HG03442 (cell line): ENCODE measurements around the gene TREX2.

Experiments used
- ATAC-seq: cut with Tn5 transposase; IDR thresholded peaks from one replicate; pipeline ENCODE4 v1.9.1; 2021; ENCODE audit warnings: mild to moderate bottlenecking, moderate library complexity; ENCODE audit not compliant: unreplicated experiment

TREX2 gene

DNA sequence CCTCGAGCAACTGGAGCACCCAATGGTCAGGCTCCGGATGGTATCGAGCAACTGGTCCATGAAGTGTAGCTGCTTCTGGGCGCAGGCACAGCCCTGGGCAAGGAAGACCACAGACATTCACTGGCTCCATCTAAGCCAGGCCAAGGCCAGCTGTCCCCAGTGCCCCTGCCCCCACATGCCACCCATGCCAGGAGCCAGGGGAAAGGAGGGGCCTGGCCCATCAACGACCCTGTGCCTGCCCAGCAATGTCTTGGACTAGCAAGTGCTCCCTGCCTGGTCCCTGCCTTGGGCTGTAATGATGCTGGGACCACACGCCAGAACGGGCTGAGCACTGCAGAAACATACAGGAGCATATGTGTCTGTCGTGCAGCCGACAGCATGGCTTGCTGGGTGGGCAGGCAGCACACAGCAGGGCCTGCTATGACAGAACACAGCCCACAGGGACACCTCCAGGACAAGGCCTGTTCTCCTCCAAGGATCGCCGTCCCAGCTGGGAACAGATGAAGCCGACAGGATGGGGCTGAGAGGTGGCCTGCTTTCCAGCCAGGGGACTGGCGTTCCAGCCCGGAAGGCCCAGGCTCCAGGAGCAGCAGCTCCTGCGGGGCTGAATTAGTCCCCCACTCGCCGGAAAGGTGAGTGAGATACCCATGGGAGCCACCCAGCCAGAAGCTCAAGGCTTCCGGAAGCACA lies 11.4 kb upstream of the TREX2 start:
- ATAC-seq: no peak

GRCh38 chrX:153456704-153457103 lies 10.8 kb upstream of the TREX2 start:
- no peak for ATAC-seq

DNA sequence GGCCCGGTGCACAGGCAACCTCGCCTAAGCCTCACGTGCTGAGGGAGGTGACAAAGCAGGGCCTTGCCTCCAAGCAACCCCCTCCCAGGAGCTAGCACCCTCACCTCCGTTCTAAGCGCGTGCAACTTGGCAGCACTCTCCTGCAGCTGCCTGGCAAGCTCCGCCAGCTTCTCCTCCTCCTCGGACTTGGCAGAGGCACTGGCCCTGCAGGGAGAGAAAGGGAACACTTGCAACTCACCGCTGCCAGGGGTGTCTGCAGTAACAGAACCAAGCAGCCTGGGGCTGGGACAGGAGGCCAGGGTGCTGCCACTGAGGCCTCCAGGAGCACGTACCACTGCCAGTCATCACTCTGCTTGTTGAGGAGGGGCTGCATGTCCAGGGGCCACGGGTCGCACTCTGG lies 10.3 kb upstream of the TREX2 start:
- no peak for ATAC-seq

DNA sequence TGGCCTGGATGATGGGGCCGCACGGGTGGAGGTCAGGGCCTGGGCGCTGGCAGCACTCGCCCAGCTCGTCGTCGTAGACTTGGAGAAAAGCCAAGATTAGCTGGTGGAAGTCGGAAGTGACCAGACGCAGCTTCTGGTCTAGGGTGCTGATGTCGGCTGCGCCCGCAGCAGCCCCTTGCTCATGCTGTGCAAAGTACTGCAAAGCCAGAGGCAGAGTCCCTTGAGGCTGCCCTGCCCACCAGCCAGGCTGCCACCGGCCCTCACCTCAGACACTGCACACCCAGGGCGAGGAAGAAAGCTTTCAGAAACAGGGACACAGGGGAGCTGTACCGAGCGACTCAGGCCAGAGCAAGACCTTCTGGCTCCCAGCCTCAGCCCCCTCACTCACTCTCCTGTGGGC lies 9.7 kb upstream of the TREX2 start:
- no peak for ATAC-seq

DNA sequence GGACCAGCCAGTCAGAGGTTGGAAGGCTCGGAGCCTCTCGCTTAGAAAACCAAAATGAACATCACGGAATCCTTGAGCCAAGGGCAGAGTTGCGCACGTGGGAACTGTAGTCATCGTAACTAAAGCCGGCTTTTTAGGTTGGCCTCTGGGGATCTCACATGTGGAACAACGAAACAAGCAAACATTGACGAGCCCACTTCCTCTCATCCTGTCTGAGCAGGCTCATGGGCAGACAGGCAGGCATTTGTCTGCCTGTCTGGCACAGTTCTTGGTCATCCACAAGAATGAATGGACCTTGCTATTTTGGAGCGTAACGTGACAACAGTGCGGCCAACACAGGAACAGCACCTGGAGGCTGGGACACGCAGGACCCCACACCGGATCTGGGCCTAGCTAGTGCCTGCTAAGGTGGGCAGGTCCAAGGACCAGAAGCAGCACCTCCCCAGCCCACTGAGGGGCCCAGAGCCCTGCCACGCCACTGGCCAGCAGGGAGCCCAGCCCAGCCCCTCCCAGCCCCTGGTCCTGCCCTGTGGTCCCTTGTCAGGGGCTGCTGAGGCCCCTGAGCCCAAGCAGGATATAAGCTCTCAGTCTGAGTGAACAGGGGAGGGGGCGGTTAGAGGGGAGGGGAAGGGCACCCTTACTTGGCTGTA lies 9.2 kb upstream of the TREX2 start:
- ATAC-seq: no peak

DNA sequence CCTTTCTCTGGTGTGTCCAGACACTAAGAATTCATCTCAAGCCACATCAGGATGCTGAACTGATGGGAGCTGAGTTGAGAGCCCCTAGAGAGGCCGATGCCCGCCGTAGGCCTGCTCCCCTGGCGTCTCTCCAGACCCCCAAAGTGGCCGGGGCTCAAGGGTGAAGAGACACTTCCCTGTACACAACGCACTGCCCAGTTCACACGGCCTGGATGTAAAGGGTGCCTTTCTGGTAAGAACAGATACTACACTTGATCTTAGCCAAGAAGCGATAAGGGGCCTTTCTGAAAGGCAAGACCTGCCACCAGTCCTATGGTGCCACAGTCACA lies 5.1 kb upstream of the TREX2 start:
- ATAC-seq: no peak

- ATAC-seq: no peak
These were observed 4.5 kb upstream of the TREX2 start for GRCh38 chrX:153450114-153450948.

- no peak for ATAC-seq
These were observed 3.7 kb upstream of the TREX2 start for GRCh38 chrX:153449368-153450113.

DNA sequence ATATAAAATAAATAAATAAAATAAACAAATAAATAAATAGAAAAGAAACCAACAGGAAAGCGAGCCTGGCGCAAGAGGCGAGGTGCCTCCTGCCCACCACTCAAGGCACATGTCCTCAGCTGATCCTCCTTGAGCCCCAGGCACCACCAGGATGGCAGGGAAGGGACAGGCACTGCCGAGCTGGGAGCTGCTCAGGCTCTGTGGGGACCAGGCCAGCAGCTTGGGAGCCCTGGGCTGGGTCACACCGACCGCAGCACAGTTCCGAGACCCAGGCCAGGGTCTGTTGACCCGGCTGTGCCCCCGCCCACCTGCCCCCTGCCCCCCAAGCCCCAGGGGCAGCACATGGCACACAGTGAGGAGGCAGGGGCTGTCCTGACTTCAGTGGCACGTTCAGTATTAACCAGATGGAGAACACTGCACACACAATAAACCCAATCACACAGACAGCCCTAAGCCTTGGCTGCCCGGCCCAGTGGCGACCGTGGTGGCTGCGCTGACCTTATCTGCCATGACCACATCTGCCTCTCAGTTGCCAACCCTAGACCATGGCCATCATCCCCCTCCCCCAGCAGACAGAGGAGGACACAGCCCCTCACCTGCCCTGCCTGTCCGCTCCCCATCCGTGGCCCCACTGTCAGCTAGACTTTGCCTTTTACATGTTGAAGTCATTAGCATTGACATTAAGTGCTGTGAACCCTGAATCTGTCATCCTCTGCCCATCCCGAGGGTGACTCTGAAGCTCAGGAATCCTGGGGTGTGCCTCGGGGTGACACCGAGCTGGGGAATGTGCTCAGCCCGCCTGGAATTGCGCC lies 2.9 kb upstream of the TREX2 start:
- ATAC-seq: no peak

- no peak for ATAC-seq
These were observed 1.7 kb upstream of the TREX2 start for GRCh38 chrX:153447581-153447960.

DNA sequence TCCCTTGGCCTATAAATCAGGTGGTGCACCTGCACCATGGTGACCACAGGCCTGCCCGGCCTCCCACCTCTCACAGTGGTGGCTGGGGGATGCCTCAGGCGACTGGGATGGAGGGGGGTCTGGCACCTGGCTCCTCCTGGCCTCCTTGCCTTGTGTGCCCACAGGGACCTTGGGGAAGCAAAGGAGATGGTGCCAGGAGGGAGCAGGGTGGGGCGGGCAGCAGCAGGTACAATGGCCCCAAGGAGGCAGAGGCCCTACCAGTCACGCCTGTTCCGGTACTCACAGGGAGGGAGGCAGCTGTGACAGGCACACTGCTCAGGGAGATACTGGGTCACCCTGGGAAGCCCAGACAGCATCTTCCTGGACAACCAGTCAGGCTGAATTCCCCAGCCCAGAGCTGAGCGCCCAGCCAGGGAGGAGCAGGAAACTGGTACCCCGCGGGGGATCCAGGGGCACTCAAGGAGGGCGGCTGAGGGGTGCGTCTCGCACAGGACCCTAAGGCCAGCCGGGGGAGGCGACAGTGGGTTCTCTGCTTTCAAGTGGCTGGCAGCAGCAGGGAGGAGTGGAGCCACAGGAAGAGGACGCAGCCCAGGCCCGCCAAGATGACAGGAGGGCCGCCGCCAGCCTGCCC lies 1.2 kb upstream of the TREX2 start:
- ATAC-seq: no peak

- no peak for ATAC-seq
These were observed 730 bp upstream of the TREX2 start for GRCh38 chrX:153446636-153446936.

DNA sequence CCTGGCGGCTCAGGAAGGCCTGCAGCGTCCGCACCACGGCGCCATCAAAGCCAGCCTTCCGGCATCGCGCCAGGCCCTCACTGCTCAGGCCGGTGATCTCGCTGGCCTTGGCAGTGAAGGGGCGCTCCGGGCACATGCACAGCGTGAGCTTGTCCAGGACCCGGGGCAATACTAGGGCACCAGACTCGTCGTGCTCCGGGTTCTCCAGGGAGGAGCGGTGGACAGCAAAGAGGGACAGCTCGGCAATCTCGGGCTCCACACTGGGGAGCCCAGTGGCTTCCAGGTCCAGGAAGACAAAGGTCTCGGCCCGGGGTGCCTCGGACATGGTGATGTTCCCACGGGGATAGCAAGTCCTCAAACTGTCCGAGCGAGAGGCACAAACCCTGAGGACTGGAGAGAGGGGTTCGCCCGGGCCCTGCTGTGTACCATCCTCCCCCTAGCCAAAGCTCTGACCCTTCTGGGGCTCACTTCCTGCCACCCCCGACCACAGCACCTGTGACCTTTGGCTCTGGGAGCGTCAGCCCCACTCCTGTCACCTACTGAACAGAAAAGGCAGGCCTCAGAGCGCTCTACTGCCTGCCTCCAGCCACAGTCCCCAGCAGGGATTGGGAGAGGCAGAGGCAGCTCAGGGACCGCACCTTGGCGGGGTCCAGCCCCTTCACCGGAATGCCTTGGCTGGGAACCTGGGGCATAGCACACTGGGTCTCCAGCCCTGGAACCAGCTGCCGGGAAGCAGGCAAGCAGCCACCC lies 575 bp downstream of the TREX2 start:
- ATAC-seq: no peak

DNA sequence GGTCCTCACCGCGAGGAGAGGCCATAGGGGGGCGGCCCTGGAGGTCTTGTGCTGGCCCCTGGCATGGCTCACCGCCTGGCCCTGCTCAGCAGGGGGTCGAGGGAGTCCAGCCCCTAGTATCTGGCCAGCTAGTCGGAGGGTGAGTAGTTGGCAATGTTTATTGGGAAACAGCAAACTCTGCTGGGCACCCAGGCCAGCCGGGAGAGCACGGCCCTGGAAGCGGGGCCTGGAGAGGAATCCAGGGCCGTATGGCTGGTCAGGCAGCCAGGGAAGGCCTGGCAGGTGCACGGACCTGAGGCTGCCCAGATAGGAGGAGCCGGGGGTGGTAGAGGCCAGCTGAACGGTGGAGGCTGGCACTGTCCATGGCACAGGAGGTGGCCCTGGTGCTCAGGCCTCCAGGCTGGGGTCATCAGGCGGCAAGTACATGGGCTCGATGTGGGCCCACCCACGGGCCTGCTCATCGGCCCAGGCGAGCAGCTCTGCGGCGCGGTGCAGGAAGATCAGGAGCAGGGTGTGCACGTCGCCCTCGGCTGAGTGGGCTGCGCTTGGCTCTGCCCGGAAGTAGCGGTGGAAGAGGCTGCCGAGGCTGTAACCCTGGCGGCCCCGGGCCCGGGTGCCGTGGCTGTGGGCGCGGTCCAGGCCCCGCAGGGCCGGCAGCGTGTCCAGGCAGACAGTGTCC lies 1.4 kb downstream of the TREX2 start:
- no peak for ATAC-seq

- ATAC-seq: no peak
These were observed 2.2 kb downstream of the TREX2 start for GRCh38 chrX:153443476-153444332.

- no peak for ATAC-seq
These were observed 3.4 kb downstream of the TREX2 start for GRCh38 chrX:153442463-153442862.

DNA sequence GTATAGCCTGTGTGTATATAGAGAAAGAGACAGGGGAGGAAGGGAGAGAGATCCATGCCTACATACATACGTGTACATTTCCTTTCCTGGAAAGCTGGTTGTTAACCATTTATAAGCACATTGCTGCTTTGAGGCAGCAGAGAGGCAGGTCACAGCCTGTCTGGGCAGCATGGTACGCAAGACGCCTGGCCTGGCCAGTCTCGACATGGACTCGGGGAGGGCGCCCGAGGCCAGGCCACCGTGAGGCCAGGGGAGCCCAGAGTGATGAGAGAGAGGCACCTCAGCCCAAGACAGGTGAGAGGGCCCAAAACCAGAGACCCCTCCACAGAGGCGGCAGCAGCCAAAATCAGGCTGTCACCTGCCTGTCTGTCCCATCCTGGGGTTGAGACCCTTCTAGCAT lies 3.9 kb downstream of the TREX2 start:
- no peak for ATAC-seq

- no peak for ATAC-seq
These were observed 4.6 kb downstream of the TREX2 start for GRCh38 chrX:153441296-153441695.
